Keratinocyte (primary cell): Measurements from ENCODE around the gene MAD2L1. TPM values are rescaled to one million over a fixed set of nuclear protein-coding genes. Genes with fewer than 3 reads are reported as not detected.

Experiments
- DNase-seq: peaks from one replicate; pipeline ENCODE4 v3.0.0-alpha.2; 2011; ENCODE audit warnings: low read depth, missing footprints, low spot score
- FAIRE-seq: peaks from 2 replicates; lab custom pipeline; 2011; peaks lifted over from hg19 to GRCh38; lab: Jason Lieb, UNC
- H2AFZ ChIP-seq: 2 replicates; pipeline ENCODE4 v1.6.0; 2012; ENCODE audit warnings: low read length, control low read depth, inconsistent platforms; ENCODE audit not compliant: control insufficient read depth
- H3K27ac ChIP-seq: 2 replicates; pipeline ENCODE4 v1.5.1; 2011; ENCODE audit warnings: low read length; ENCODE audit not compliant: control insufficient read depth, insufficient read depth
- H3K27me3 ChIP-seq: 3 replicates; pipeline ENCODE4 v1.6.0; 2011; ENCODE audit warnings: low read length; ENCODE audit not compliant: control insufficient read depth, insufficient read depth; ENCODE audit errors: extremely low read depth
- H3K36me3 ChIP-seq, 2 experiments: 2 replicates in 1 of 2; 3 replicates in 1 of 2; pipeline ENCODE4 v1.5.1; 2011; ENCODE audit warnings: low read length in 2 of 2, mild to moderate bottlenecking in 1 of 2; ENCODE audit not compliant: control insufficient read depth in 2 of 2, insufficient read depth in 2 of 2; ENCODE audit errors: extremely low read depth in 1 of 2
- H3K4me1 ChIP-seq: 3 replicates; pipeline ENCODE4 v1.5.1; 2011; ENCODE audit warnings: low read length; ENCODE audit not compliant: control insufficient read depth, insufficient read depth; ENCODE audit errors: extremely low read depth
- H3K4me2 ChIP-seq: 3 replicates; pipeline ENCODE4 v1.6.0; 2011; ENCODE audit warnings: low read depth, low read length; ENCODE audit not compliant: control insufficient read depth, insufficient read depth; ENCODE audit errors: extremely low read depth
- H3K4me3 ChIP-seq, 3 experiments: fragments of 200-600 bp in 1 of 3; sonication (generic) in 1 of 3; 2 replicates in 2 of 3; 3 replicates in 1 of 3; pipeline ENCODE4 v1.5.1; 2011 to 2016; ENCODE audit warnings: low read length in 3 of 3, mild to moderate bottlenecking in 3 of 3, control low read depth in 2 of 3, inconsistent platforms in 1 of 3, low read depth in 1 of 3, mixed read lengths in 1 of 3, mixed run types in 1 of 3, moderate library complexity in 1 of 3; ENCODE audit not compliant: control insufficient read depth in 2 of 3, insufficient read depth in 2 of 3; ENCODE audit errors: extremely low read depth in 1 of 3
- H3K79me2 ChIP-seq: 2 replicates; pipeline ENCODE4 v1.6.0; 2012; ENCODE audit warnings: low read length; ENCODE audit not compliant: control insufficient read depth, insufficient read depth
- H3K9ac ChIP-seq: 3 replicates; pipeline ENCODE4 v1.6.0; 2011; ENCODE audit warnings: low read length; ENCODE audit not compliant: control insufficient read depth, insufficient read depth; ENCODE audit errors: extremely low read depth
- H3K9me1 ChIP-seq: 3 replicates; pipeline ENCODE4 v1.6.0; 2011; ENCODE audit warnings: low read length; ENCODE audit not compliant: control insufficient read depth, insufficient read depth; ENCODE audit errors: extremely low read depth
- H3K9me3 ChIP-seq: 2 replicates; pipeline ENCODE4 v1.5.1; 2012; ENCODE audit warnings: low read depth, low read length; ENCODE audit not compliant: control insufficient read depth
- H4K20me1 ChIP-seq: 3 replicates; pipeline ENCODE4 v1.6.0; 2011; ENCODE audit warnings: low read length; ENCODE audit not compliant: control insufficient read depth, insufficient read depth; ENCODE audit errors: extremely low read depth
- EZH2 ChIP-seq: IDR thresholded peaks from one replicate; pipeline ENCODE4 v1.6.1; 2012; ENCODE audit warnings: inconsistent platforms, mild to moderate bottlenecking, low read length, moderate library complexity
- dilution Hi-C: fragments of 300-500 bp; cut with MboI; formaldehyde crosslinking; loops from one replicate; pipeline ENCODE4 v1.7.0; 2020; ENCODE audit warnings: low sequenced_read_pairs; ENCODE audit not compliant: extremely low pct_ligation_motif_present
- polyA plus RNA-seq, 5 experiments: library from polyadenylated mRNA; depleted of rRNA in 3 of 5; stranded (reverse) in 3 of 5; stranded (forward) in 1 of 5; unstranded in 1 of 5; fragments of >200 nt; gene quantifications; 1 replicate in 1 of 5; 2 replicates in 3 of 5; 3 replicates in 1 of 5; pipeline versions ENCODE4 v1.2.1 to v1.2.3, GENCODE V29; 2011 to 2012; ENCODE audit warnings: missing spikeins in 2 of 5, low read depth in 1 of 5, low replicate concordance in 1 of 5
- TF ChIP-seq, protein P1 (sequence below), 3 experiments: IDR thresholded peaks in 1 of 3; conservative IDR thresholded peaks in 1 of 3; optimal IDR thresholded peaks in 1 of 3; 2 replicates in 2 of 3; 3 replicates in 1 of 3; pipeline versions ENCODE3 to v1.5.1; 2011; ENCODE audit warnings: low read length in 3 of 3, mild to moderate bottlenecking in 3 of 3, moderate library complexity in 2 of 3, control low read depth in 1 of 3, inconsistent platforms in 1 of 3; ENCODE audit not compliant: insufficient read depth in 2 of 3; ENCODE audit errors: extremely low read depth in 1 of 3

Gene MAD2L1
- polyA plus RNA-seq, 1 donor (not counting 4 experiments of a cell fraction or from before 2014, with no cell fraction given) = 37.9 TPM

DNA sequence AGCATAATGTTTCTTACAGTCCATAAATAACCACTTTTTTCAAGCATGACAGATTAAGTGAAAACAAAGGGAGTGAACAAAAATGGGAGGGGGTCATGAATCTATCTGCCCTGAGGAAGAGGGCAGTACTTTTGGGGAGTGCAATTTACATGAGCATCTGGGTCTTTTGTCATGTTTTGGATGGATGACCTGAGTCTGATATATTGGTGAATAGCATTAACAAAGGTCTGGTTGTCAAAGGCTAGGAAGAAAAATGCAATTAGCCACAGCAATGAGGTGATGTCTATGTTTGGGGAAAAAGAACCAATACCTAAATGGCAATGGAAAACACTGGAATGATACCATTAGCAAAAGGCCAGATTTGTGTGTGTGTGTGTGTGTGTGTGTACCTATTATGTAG is 15.1 kb upstream of the MAD2L1 start:
- dilution Hi-C loops = no loop called here

DNA sequence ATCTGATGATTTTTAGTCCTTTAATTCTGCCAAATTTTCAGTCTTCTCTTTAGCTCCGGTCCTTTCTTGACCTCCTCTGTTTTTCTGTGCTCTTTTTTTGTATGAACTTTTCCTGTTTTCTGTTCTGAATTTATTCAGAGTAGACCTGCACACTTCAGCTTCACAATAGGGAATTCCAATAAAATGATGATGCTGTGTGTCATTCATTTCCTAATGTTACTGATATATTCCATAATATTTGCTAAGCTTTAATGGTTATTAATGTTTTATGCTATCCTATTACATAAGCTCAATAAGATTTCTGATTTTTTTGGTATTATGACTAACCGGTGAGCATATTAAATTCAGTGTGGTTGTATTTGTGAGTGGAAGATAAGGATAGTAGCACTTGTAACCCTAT is 13.9 kb upstream of the MAD2L1 start:
- dilution Hi-C loops = no loop called here
- no peak overlapping the region for H3K9ac ChIP-seq
- H3K4me3 ChIP-seq = no peak overlapping the region
- no peaks in the 10 kb centered on the region for H3K79me2 ChIP-seq
- H3K4me2 ChIP-seq = no peak overlapping the region
- no peaks in the 10 kb centered on the region for H3K36me3 ChIP-seq
- H3K4me1 ChIP-seq = peaks cover 3% of the 10 kb centered on the region
- no peak overlapping the region for H2AFZ ChIP-seq
- no peak overlapping the region for H3K27ac ChIP-seq
- H3K9me3 ChIP-seq = no peaks in the 10 kb centered on the region
- DNase-seq (no peak), FAIRE-seq (no peak)
- TF ChIP-seq, protein P1, sequence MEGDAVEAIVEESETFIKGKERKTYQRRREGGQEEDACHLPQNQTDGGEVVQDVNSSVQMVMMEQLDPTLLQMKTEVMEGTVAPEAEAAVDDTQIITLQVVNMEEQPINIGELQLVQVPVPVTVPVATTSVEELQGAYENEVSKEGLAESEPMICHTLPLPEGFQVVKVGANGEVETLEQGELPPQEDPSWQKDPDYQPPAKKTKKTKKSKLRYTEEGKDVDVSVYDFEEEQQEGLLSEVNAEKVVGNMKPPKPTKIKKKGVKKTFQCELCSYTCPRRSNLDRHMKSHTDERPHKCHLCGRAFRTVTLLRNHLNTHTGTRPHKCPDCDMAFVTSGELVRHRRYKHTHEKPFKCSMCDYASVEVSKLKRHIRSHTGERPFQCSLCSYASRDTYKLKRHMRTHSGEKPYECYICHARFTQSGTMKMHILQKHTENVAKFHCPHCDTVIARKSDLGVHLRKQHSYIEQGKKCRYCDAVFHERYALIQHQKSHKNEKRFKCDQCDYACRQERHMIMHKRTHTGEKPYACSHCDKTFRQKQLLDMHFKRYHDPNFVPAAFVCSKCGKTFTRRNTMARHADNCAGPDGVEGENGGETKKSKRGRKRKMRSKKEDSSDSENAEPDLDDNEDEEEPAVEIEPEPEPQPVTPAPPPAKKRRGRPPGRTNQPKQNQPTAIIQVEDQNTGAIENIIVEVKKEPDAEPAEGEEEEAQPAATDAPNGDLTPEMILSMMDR (optimal IDR thresholded peaks at IDR 0.05 in 1 of 3, IDR thresholded peaks at IDR 0.05 in 1 of 3, conservative IDR thresholded peaks at IDR 0.05 in 1 of 3; ENCODE audit: extremely low read depth in 1 of 3, insufficient read depth in 2 of 3, low read length in 3 of 3) = no peak
- no peak for TF ChIP-seq EZH2
- H3K27me3 ChIP-seq = no peaks in the 10 kb centered on the region
- H3K9me1 ChIP-seq = no peaks in the 10 kb centered on the region
- H4K20me1 ChIP-seq = no peaks in the 10 kb centered on the region

More for the DNA sequence above, 15.1 kb upstream of the MAD2L1 start:
- Histone ChIP-seq H4K20me1 (no peaks in the 10 kb centered on the region), H3K4me2 (no peak overlapping the region), H3K9me1 (no peaks in the 10 kb centered on the region), H3K79me2 (no peaks in the 10 kb centered on the region), H3K27me3 (no peaks in the 10 kb centered on the region), H3K36me3 (no peaks in the 10 kb centered on the region), H3K4me3 (no peak overlapping the region), H2AFZ (no peak overlapping the region), H3K9me3 (no peaks in the 10 kb centered on the region), H3K4me1 (peaks cover 3% of the 10 kb centered on the region), H3K9ac (no peak overlapping the region), H3K27ac (no peak overlapping the region)
- DNase-seq (no peak), FAIRE-seq (no peak)
- TF ChIP-seq, protein P1 (optimal IDR thresholded peaks at IDR 0.05 in 1 of 3, IDR thresholded peaks at IDR 0.05 in 1 of 3, conservative IDR thresholded peaks at IDR 0.05 in 1 of 3; ENCODE audit: extremely low read depth in 1 of 3, insufficient read depth in 2 of 3, low read length in 3 of 3) = no peak
- TF ChIP-seq EZH2 = no peak
